ENCODE measurements around the gene KLHL5. TPM values are rescaled to one million over a fixed set of nuclear protein-coding genes. Genes with fewer than 3 reads are reported as not detected.

Gene KLHL5
- total RNA-seq, 1 experiment from 2014 or later: 128 TPM

DNA sequence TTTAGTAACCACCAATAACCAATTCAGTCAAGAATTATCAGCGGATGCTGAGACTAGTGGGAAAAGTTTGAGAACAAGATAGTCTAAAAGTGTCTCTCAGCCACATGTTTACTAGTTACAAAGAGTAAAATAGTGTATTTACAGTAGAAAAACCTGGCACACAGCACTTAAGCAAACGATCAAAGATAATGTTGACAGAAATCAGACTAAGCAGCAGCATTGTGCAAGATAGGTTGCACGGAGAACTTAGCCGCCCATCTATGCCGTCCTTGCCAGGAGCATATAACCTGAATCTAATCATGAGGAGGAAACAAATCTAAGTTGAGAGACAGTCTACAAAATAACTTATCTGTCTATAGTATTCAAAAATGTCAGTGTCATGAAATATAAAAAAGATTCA is 35.3 kb downstream of the KLHL5 start:
- ChIA-PET POLR2A (no interaction called here), CTCF (no interaction called here)
- Histone ChIP-seq H3K4me1 (ENCODE audit: control insufficient read depth, insufficient read depth, low read length) (no peaks in the 10 kb centered on the region; the same call in 1 of the 2 replicates), H3K4me3 (ENCODE audit: low read depth in 2 of 2, low read length in 2 of 2) (no peak overlapping the region), H3K36me3 (ENCODE audit: control insufficient read depth, insufficient read depth, low read length) (no peaks in the 10 kb centered on the region; the same call in 1 of the 2 replicates), H3K9me3 (ENCODE audit: control insufficient read depth, insufficient read depth, low read depth, low read length) (no peaks in the 10 kb centered on the region), H3K27me3 (ENCODE audit: control insufficient read depth, insufficient read depth, low read length) (no peaks in the 10 kb centered on the region), H3K27ac (ENCODE audit: low read length) (no peak overlapping the region)
- BruUV-seq (replicated peaks): TSS peak; percentile 44
- ATAC-seq: no peak
- intact Hi-C loops (cut with micrococcal nuclease; ENCODE audit: unreplicated experiment): no loop called here
- in situ Hi-C loops (cut with HindIII; ENCODE audit: low pct_unique_long_range_greater_than_20kb, low sequenced_read_pairs): no loop called here
- DNase-seq (ENCODE audit: low read depth, low spot score): no peak
- TF ChIP-seq TCF7L2 (IDR thresholded peaks at IDR 0.05; ENCODE audit: low read depth, low read length): no peak
- no peak for TF ChIP-seq POLR2AphosphoS5 (IDR thresholded peaks at IDR 0.05; ENCODE audit: low read depth, low read length)
- TF ChIP-seq, protein P1, sequence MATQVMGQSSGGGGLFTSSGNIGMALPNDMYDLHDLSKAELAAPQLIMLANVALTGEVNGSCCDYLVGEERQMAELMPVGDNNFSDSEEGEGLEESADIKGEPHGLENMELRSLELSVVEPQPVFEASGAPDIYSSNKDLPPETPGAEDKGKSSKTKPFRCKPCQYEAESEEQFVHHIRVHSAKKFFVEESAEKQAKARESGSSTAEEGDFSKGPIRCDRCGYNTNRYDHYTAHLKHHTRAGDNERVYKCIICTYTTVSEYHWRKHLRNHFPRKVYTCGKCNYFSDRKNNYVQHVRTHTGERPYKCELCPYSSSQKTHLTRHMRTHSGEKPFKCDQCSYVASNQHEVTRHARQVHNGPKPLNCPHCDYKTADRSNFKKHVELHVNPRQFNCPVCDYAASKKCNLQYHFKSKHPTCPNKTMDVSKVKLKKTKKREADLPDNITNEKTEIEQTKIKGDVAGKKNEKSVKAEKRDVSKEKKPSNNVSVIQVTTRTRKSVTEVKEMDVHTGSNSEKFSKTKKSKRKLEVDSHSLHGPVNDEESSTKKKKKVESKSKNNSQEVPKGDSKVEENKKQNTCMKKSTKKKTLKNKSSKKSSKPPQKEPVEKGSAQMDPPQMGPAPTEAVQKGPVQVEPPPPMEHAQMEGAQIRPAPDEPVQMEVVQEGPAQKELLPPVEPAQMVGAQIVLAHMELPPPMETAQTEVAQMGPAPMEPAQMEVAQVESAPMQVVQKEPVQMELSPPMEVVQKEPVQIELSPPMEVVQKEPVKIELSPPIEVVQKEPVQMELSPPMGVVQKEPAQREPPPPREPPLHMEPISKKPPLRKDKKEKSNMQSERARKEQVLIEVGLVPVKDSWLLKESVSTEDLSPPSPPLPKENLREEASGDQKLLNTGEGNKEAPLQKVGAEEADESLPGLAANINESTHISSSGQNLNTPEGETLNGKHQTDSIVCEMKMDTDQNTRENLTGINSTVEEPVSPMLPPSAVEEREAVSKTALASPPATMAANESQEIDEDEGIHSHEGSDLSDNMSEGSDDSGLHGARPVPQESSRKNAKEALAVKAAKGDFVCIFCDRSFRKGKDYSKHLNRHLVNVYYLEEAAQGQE (IDR thresholded peaks at IDR 0.05; ENCODE audit: insufficient read depth in 1 of 2, low read depth in 2 of 2, low read length in 1 of 2): no peak

- H3K27ac ChIP-seq (ENCODE audit: low read length): no peak overlapping the region
- in situ Hi-C loops (cut with HindIII; ENCODE audit: low pct_unique_long_range_greater_than_20kb, low sequenced_read_pairs): no loop called here
- TSS peak; percentile 35 for BruUV-seq (replicated peaks)
- intact Hi-C loops (cut with micrococcal nuclease; ENCODE audit: unreplicated experiment): no loop called here
- H3K9me3 ChIP-seq (ENCODE audit: control insufficient read depth, insufficient read depth, low read depth, low read length): no peaks in the 10 kb centered on the region
- CTCF ChIA-PET: no interaction called here
- POLR2A ChIA-PET: no interaction called here
- no peaks in the 10 kb centered on the region for H3K27me3 ChIP-seq (ENCODE audit: control insufficient read depth, insufficient read depth, low read length)
- ATAC-seq (no peak), DNase-seq (ENCODE audit: low read depth, low spot score) (no peak)
- H3K4me3 ChIP-seq (ENCODE audit: low read depth in 2 of 2, low read length in 2 of 2): no peak overlapping the region
- no peaks in the 10 kb centered on the region; the same call in 1 of the 2 replicates for H3K4me1 ChIP-seq (ENCODE audit: control insufficient read depth, insufficient read depth, low read length)
- H3K36me3 ChIP-seq (ENCODE audit: control insufficient read depth, insufficient read depth, low read length): peaks cover 6% of the 10 kb centered on the region; the same call in 1 of the 2 replicates
- TF ChIP-seq POLR2AphosphoS5 (IDR thresholded peaks at IDR 0.05; ENCODE audit: low read depth, low read length) (no peak), TCF7L2 (IDR thresholded peaks at IDR 0.05; ENCODE audit: low read depth, low read length) (no peak), SIN3A (IDR thresholded peaks at IDR 0.05; ENCODE audit: borderline replicate concordance, insufficient read depth, low read depth, low read length) (no peak)
- TF ChIP-seq, protein P2, sequence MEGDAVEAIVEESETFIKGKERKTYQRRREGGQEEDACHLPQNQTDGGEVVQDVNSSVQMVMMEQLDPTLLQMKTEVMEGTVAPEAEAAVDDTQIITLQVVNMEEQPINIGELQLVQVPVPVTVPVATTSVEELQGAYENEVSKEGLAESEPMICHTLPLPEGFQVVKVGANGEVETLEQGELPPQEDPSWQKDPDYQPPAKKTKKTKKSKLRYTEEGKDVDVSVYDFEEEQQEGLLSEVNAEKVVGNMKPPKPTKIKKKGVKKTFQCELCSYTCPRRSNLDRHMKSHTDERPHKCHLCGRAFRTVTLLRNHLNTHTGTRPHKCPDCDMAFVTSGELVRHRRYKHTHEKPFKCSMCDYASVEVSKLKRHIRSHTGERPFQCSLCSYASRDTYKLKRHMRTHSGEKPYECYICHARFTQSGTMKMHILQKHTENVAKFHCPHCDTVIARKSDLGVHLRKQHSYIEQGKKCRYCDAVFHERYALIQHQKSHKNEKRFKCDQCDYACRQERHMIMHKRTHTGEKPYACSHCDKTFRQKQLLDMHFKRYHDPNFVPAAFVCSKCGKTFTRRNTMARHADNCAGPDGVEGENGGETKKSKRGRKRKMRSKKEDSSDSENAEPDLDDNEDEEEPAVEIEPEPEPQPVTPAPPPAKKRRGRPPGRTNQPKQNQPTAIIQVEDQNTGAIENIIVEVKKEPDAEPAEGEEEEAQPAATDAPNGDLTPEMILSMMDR (IDR thresholded peaks at IDR 0.05): no peak
- TF ChIP-seq, protein P1 (IDR thresholded peaks at IDR 0.05; ENCODE audit: insufficient read depth in 1 of 2, low read depth in 2 of 2, low read length in 1 of 2): no peak
These were observed 40.3 kb downstream of the KLHL5 start for GRCh38 chr4:39102297-39102696.

Data from Panc1 (cell line).